ENCODE data around the gene EIF4B. TPM values are rescaled to one million over a fixed set of nuclear protein-coding genes. Genes with fewer than 3 reads are reported as not detected.

EIF4B gene
- total and polyA plus RNA-seq, 2 of the 8 experiments (the other 6 are each of a cell fraction or from before 2014, with no cell fraction given): 269 to 816 TPM

- no peak for FAIRE-seq
- Histone ChIP-seq H4K20me1 (replicated peaks in 1 of 2; ENCODE audit: control insufficient read depth in 1 of 2, insufficient read depth in 2 of 2, low read length in 2 of 2) (peaks cover 0 to 2% of the 10 kb centered on the region in 2 experiments), H2BK12ac (ENCODE audit: low read depth, low read length) (no peak overlapping the region), H3K4ac (replicated peaks; ENCODE audit: insufficient read length, low read depth, low read length) (no peak overlapping the region), H3K4me2 (ENCODE audit: insufficient read depth in 1 of 2, low read depth in 2 of 2, low read length in 2 of 2) (no peak overlapping the region), H4K5ac (ENCODE audit: insufficient read length, low read depth, low read length) (no peak overlapping the region), H3K79me1 (ENCODE audit: low read depth, low read length) (no peaks in the 10 kb centered on the region), H2AK5ac (ENCODE audit: low read depth, low read length) (no peak overlapping the region), H2BK20ac (ENCODE audit: low read length) (no peak overlapping the region), H3K56ac (replicated peaks; ENCODE audit: insufficient read length, low read depth, low read length) (no peak overlapping the region), H3K18ac (ENCODE audit: extremely low read depth, low read length) (no peak overlapping the region), H4K8ac (ENCODE audit: extremely low read depth, insufficient read depth, low read length) (no peak overlapping the region), H2BK15ac (ENCODE audit: low read length) (no peak overlapping the region), H2AFZ (ENCODE audit: low read length) (no peak overlapping the region), H3K9ac (replicated peaks in 1 of 4; ENCODE audit: extremely low read depth in 1 of 4, low read depth in 3 of 4, low read length in 3 of 4) (no peak overlapping the region), H2BK5ac (ENCODE audit: low read depth, low read length) (no peak overlapping the region), H3K27me3 (replicated peaks in 1 of 4; ENCODE audit: control insufficient read depth in 3 of 4, extremely low read depth in 1 of 4, insufficient read depth in 3 of 4, low read length in 3 of 4) (peaks cover 0 to 3% (median under 1%) of the 10 kb centered on the region in 4 experiments; a peak in 3 of 7 replicates), H3K4me1 (replicated peaks in 1 of 4; ENCODE audit: control insufficient read depth in 3 of 4, insufficient read depth in 4 of 4, low read length in 3 of 4) (peaks cover 0 to 11% (median under 1%) of the 10 kb centered on the region in 4 experiments; a peak in 4 of 7 replicates), H4K91ac (replicated peaks; ENCODE audit: insufficient read length, low read length) (no peak overlapping the region), H3K27ac (ENCODE audit: low read depth, low read length) (no peak overlapping the region), H3K23ac (ENCODE audit: insufficient read length) (no peak overlapping the region), H3K23me2 (ENCODE audit: low read depth, low read length) (no peaks in the 10 kb centered on the region), H2BK120ac (replicated peaks; ENCODE audit: low read depth, low read length) (no peak overlapping the region), H3K4me3 (ENCODE audit: extremely low read depth in 1 of 4, insufficient read depth in 2 of 4, low read depth in 3 of 4, low read length in 4 of 4) (no peak overlapping the region), H3K79me2 (ENCODE audit: control insufficient read depth in 1 of 2, insufficient read depth in 2 of 2, low read length in 2 of 2) (no peaks in the 10 kb centered on the region), H3K36me3 (ENCODE audit: control insufficient read depth in 2 of 4, insufficient read depth in 4 of 4, low read length in 3 of 4) (no peaks in the 10 kb centered on the region), H3K14ac (ENCODE audit: insufficient read length) (no peak overlapping the region), H3K9me3 (ENCODE audit: insufficient read depth in 2 of 2, low read depth in 1 of 2, low read length in 1 of 2) (no peaks in the 10 kb centered on the region)
- WGBS, 2 experiments (ENCODE audit: extremely low coverage in 1 of 2, insufficient coverage in 1 of 2, insufficient read length in 1 of 2, insufficient replicate concordance in 2 of 2, low coverage in 1 of 2, low lambda C conversion rate in 2 of 2, missing lambda C conversion rate in 1 of 2): 88% methylated on average over 13 of the region's 13 CpGs; no CpG with 5 or more reads in 1 of the 2 experiments
- TF ChIP-seq CEBPB (IDR thresholded peaks at IDR 0.05; ENCODE audit: low read depth, low read length) (no peak), CBX8 (IDR thresholded peaks at IDR 0.05; ENCODE audit: borderline replicate concordance, low read depth, low read length) (no peak), KDM4A (IDR thresholded peaks at IDR 0.05; ENCODE audit: low read depth, low read length, severe bottlenecking) (no peak), KDM1A (IDR thresholded peaks at IDR 0.05; ENCODE audit: borderline replicate concordance, low read length) (no peak), TEAD4 (IDR thresholded peaks at IDR 0.05; ENCODE audit: low read depth, low read length) (no peak), POU5F1 (IDR thresholded peaks at IDR 0.05; ENCODE audit: low read depth, low read length) (no peak), KDM5A (IDR thresholded peaks at IDR 0.05; ENCODE audit: low read length) (no peak)
- ChIA-PET CTCF (ENCODE audit: partially characterized antibody) (interaction anchor here (0.5 to 22.4 kb wide), 16 partner anchors 15 to 1060 kb away, joined by 3 to 531 read pairs (median 14); partner anchors contain the start of genes CSAD, ESPL1, IGFBP6 and SOAT2), POLR2A (ENCODE audit: partially characterized antibody) (interaction anchor here (1.0 to 2.0 kb wide), 6 partner anchors 11 to 47 kb away, joined by 3 to 6 read pairs (median 3); partner anchors contain the start of genes SPRYD3 and TNS2)
- DNase-seq (ENCODE audit: low read depth in 1 of 2, low spot score in 2 of 2): no peak
These were observed 57.7 kb downstream of the EIF4B start for GRCh38 chr12:53063708-53064612.
